Ishikawa (cell line): ENCODE results near the gene CLCN1.

Experiments
- CEBPB ChIP-seq: IDR thresholded peaks from 2 replicates; pipeline ENCODE4 v1.6.1; 2012
- CREB1 ChIP-seq: IDR thresholded peaks from 2 replicates; pipeline ENCODE4 v1.6.1; 2012; ENCODE audit warnings: low read depth
- EGR1 ChIP-seq: IDR thresholded peaks from 2 replicates; pipeline ENCODE4 v1.6.1; 2012
- EP300 ChIP-seq: IDR thresholded peaks from 2 replicates; pipeline ENCODE4 v1.6.1; 2012; ENCODE audit warnings: borderline replicate concordance
- FOXM1 ChIP-seq: IDR thresholded peaks from 2 replicates; pipeline ENCODE4 v1.6.1; 2012; ENCODE audit warnings: low read depth, borderline replicate concordance
- MAX ChIP-seq: IDR thresholded peaks from 2 replicates; pipeline ENCODE4 v1.6.1; 2012
- NFIC ChIP-seq: IDR thresholded peaks from 2 replicates; pipeline ENCODE4 v1.6.1; 2012
- RAD21 ChIP-seq: IDR thresholded peaks from 2 replicates; pipeline ENCODE4 v1.6.1; 2012; ENCODE audit warnings: low read depth
- REST ChIP-seq: IDR thresholded peaks from 2 replicates; pipeline ENCODE4 v1.6.1; 2012; ENCODE audit warnings: low read depth, mild to moderate bottlenecking
- TAF1 ChIP-seq: IDR thresholded peaks from 2 replicates; pipeline ENCODE4 v1.6.1; 2012; ENCODE audit warnings: low read depth, mild to moderate bottlenecking
- TCF12 ChIP-seq: IDR thresholded peaks from 2 replicates; pipeline ENCODE4 v1.6.1; 2012; ENCODE audit warnings: low read depth
- TEAD4 ChIP-seq: IDR thresholded peaks from 2 replicates; pipeline ENCODE4 v1.6.1; 2012
- YY1 ChIP-seq: IDR thresholded peaks from 2 replicates; pipeline ENCODE4 v1.6.1; 2012; ENCODE audit warnings: low read depth
- ZBTB7A ChIP-seq: IDR thresholded peaks from 2 replicates; pipeline ENCODE4 v1.6.1; 2012; ENCODE audit warnings: low read depth
- TF ChIP-seq, protein P1 (sequence below): IDR thresholded peaks from 2 replicates; pipeline ENCODE4 v1.6.1; 2012

Gene CLCN1

DNA sequence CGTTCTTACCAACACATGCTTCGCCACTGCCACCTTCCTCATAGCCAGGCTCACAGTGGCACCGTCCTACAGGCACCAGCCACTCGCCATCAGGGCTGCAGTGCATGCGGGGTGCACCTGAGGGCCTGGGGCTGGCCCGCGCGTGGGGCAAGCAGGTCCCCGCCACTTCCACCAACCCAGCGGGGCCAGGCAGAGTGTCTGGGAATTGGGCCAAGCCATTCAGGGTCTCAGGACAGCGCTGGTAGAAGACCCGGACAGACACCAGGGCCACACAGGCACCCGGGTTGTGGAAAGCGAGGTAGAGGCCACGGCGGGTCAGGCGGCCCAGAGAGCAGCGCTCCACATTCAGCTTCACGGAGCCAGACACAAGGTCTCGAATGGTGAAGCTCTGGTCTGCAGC is 83.7 kb downstream of the CLCN1 start:
- TF ChIP-seq FOXM1 (no peak), REST (no peak), CREB1 (no peak), EGR1 (no peak), RAD21 (no peak), TCF12 (no peak), ZBTB7A (no peak), TAF1 (no peak), NFIC (no peak), YY1 (no peak), EP300 (no peak), CEBPB (no peak), TEAD4 (no peak), MAX (no peak)
- TF ChIP-seq, protein P1, sequence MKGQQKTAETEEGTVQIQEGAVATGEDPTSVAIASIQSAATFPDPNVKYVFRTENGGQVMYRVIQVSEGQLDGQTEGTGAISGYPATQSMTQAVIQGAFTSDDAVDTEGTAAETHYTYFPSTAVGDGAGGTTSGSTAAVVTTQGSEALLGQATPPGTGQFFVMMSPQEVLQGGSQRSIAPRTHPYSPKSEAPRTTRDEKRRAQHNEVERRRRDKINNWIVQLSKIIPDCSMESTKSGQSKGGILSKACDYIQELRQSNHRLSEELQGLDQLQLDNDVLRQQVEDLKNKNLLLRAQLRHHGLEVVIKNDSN: no peak

DNA sequence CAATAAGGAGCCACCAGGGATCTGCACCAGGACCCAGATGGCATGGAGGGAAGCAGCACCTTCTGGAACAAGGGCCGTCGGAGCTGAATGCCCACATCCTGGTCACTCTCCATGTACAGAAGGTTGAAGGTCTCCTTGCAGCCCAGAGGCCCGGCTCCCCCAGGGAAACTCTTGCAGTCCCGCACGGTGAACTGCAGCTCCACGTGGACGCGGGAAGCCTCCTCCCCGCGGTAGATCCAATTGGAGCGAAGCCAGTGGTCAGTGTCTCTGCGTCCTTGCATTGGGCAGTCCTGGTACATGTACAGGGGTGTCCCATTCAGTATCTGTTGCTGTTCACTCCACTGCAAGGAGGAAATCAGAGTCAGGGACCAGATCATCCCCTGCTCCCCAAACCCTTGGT is 85.4 kb downstream of the CLCN1 start:
- TF ChIP-seq CREB1 (no peak), CEBPB (no peak), NFIC (no peak), EGR1 (no peak), MAX (no peak)
